Epithelial cell of esophagus (primary cell): Measurements from ENCODE around the gene EPG5.
"Not testable (repeated sequence)": the region's sequence is repeated elsewhere in the genome, so short reads cannot be mapped to it uniquely, and the experiment has no call there.

ENCODE experiments used
- DNase-seq: peaks from one replicate; pipeline ENCODE4 v3.0.0; 2010; ENCODE audit warnings: low read depth
- H3K4me3 ChIP-seq: 2 replicates; pipeline ENCODE4 v1.5.1; 2011; ENCODE audit warnings: mild to moderate bottlenecking, low read length, control low read depth
- CTCF ChIP-seq: IDR thresholded peaks from 2 replicates; pipeline ENCODE4 v1.5.1; 2011; ENCODE audit warnings: low read depth, mild to moderate bottlenecking, low read length, control low read depth, inconsistent platforms; ENCODE audit not compliant: insufficient read depth; ENCODE audit errors: missing control alignments

Gene EPG5

DNA sequence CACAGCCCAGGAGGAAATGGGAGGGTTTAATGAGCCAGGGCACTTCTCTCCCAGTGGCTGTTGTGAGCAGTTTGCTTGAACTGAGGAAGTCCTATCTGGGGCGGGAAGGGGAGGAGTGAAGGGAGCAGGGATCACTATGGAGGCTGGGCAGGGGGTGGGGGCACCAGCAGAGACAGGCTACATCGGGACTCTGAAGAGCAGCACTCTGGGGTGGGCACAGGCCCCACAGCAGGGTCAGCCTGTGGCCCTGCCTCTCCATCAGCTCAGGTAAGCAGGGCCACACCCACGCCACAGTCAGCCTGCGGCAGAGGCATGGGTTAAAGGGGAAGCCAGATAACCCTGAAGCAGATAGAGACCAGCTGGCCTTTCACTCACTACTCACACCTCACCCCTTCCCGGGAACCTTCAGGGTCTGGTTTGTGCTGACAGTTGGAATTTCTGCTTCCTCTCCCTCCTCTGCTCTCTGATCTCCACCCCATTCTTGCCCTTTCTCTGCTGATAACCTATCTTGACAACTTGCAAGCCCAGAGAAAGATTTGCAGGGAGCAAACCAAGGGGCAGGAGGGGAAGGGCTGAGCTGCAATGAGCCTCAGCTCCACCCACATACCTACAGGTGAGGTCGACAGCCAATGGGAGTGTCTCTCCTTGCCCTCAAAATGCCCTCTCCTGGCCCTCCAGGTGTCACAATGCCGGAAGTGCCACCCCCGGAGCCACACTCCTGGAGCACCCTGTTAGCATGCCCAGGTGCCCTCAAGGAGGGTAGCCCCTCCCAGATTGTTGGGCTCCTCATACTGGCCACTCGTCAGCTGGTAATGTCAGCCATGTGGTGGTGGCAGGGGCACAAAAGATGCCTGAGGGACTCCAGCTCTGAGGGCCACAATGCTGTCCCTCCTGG, 138.0 kb downstream of the EPG5 start:
- no peak for TF ChIP-seq CTCF
- no peak for DNase-seq
- no peak overlapping the region for H3K4me3 ChIP-seq

- DNase-seq, H3K4me3 ChIP-seq: not testable (repeated sequence)
Observed at GRCh38 chr18:45826716-45827115, 140.4 kb downstream of the EPG5 start.

GRCh38 chr18:45826084-45826483, 141.0 kb downstream of the EPG5 start:
- no peak overlapping the region for H3K4me3 ChIP-seq
- no peak for TF ChIP-seq CTCF
- no peak for DNase-seq

GRCh38 chr18:45825258-45826044, 141.7 kb downstream of the EPG5 start, which contains the start of gene SIGLEC15:
Gene SIGLEC15, plus strand, starts transcription at chr18:45825675. Its CDS starts 54 bp downstream, at chr18:45825729.
- DNase-seq = no peak
- no peak for TF ChIP-seq CTCF
- H3K4me3 ChIP-seq = no peak within 1 kb of the TSS

- TF ChIP-seq CTCF = no peak
- H3K4me3 ChIP-seq = no peak overlapping the region
- DNase-seq = no peak
Observed at GRCh38 chr18:45821711-45822110, 145.4 kb downstream of the EPG5 start.

DNA sequence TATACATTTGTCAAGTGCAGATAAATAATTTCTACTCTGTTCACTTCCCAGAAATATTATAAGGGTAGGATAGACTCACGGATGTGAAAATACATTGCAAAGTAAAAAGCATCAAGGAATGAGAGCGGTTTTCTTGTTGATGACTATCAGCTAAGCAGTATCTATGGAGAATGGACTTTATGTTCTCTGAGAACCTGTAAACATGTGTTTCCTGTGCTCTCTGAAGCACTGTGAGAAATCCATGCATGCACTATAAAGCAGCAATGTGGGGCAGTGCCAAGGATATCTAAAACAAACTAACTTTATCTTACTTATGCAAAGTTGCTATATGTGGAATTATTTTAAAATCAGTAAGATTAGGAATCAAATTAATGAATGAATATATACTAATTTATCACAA, 146.1 kb downstream of the EPG5 start:
- DNase-seq = no peak
- no peak for TF ChIP-seq CTCF
- H3K4me3 ChIP-seq = no peak overlapping the region

- no peak for TF ChIP-seq CTCF
- H3K4me3 ChIP-seq = no peak overlapping the region
- DNase-seq = no peak
Observed at GRCh38 chr18:45820106-45820745, 146.9 kb downstream of the EPG5 start.

GRCh38 chr18:45818765-45819164, 148.4 kb downstream of the EPG5 start:
- not testable (repeated sequence) for DNase-seq

More at GRCh38 chr18:45818765-45819164, 148.4 kb downstream of the EPG5 start:
- H3K4me3 ChIP-seq = not testable (repeated sequence)
